A549 (cell line): ENCODE measurements around the gene SLC2A13.

Experiments used
- CBX2 ChIP-seq: fragments of 200-600 bp; sonication (generic); IDR thresholded peaks from 2 replicates; pipeline ENCODE4 v1.6.1; 2016; ENCODE audit warnings: low read depth, mild to moderate bottlenecking, borderline replicate concordance
- CHD2 ChIP-seq: fragments of 150-350 bp; IDR thresholded peaks from 2 replicates; pipeline ENCODE4 v1.6.1; 2014; ENCODE audit warnings: low read length; ENCODE audit not compliant: partially characterized antibody
- CTCF ChIP-seq: fragments of >200 bp; sonication (Bioruptor Twin); formaldehyde crosslinking; IDR thresholded peaks from 3 replicates; pipeline ENCODE4 v1.5.1; 2016
- ELK1 ChIP-seq: fragments of 150-350 bp; IDR thresholded peaks from 2 replicates; pipeline ENCODE4 v1.6.1; 2014; ENCODE audit warnings: low read depth, mild to moderate bottlenecking, low read length
- EP300 ChIP-seq, 2 experiments: fragments of >200 bp; sonication (Bioruptor Twin); formaldehyde crosslinking; IDR thresholded peaks; 2 replicates in 1 of 2; 3 replicates in 1 of 2; pipeline ENCODE4 v1.6.1; 2016 to 2017
- FOSL2 ChIP-seq, 2 experiments: fragments of 450-650 bp in 1 of 2; fragments of >200 bp in 1 of 2; sonication (Bioruptor Twin) in 1 of 2; formaldehyde crosslinking; IDR thresholded peaks; 2 replicates each; pipeline versions ENCODE4 v1.5.0 to v1.6.1; 2016 to 2020; ENCODE audit warnings: mild to moderate bottlenecking in 1 of 2, moderate library complexity in 1 of 2
- HDAC2 ChIP-seq: fragments of 200-600 bp; sonication (generic); IDR thresholded peaks from 2 replicates; pipeline ENCODE4 v1.6.1; 2016
- MYC ChIP-seq: IDR thresholded peaks from 2 replicates; pipeline ENCODE4 v1.6.1; 2012; ENCODE audit warnings: mild to moderate bottlenecking, inconsistent platforms, low read length, improper control_type of control experiment, borderline replicate concordance
- PBX3 ChIP-seq: IDR thresholded peaks from 2 replicates; pipeline ENCODE4 v1.6.1; 2012
- POLR2A ChIP-seq: IDR thresholded peaks from 2 replicates; pipeline ENCODE4 v1.6.1; 2012; ENCODE audit warnings: mild to moderate bottlenecking, low read length
- RAD21 ChIP-seq, 2 experiments: fragments of >200 bp in 1 of 2; sonication (Bioruptor Twin) in 1 of 2; formaldehyde crosslinking in 1 of 2; IDR thresholded peaks in 1 of 2; conservative IDR thresholded peaks in 1 of 2; 2 replicates in 1 of 2; 3 replicates in 1 of 2; pipeline ENCODE4 v1.6.1; 2012 to 2018; ENCODE audit warnings: inconsistent platforms in 1 of 2
- REST ChIP-seq: fragments of 200-600 bp; sonication (generic); IDR thresholded peaks from 2 replicates; pipeline ENCODE4 v1.6.1; 2016; ENCODE audit warnings: antibody characterized with exemption, mild to moderate bottlenecking, moderate library complexity
- RFX5 ChIP-seq: fragments of 450-650 bp; IDR thresholded peaks from 2 replicates; pipeline ENCODE4 v1.7.1; 2014; ENCODE audit warnings: antibody characterized with exemption, mild to moderate bottlenecking, moderate library complexity
- SMC3 ChIP-seq: fragments of >200 bp; sonication (Bioruptor Twin); formaldehyde crosslinking; IDR thresholded peaks from 3 replicates; pipeline ENCODE4 v1.6.1; 2018; ENCODE audit warnings: inconsistent platforms

GRCh38 chr12:39772821-39773259, 333.0 kb downstream of the SLC2A13 start:
- no peak for TF ChIP-seq CTCF
- no peak for TF ChIP-seq ELK1
- TF ChIP-seq FOSL2 (IDR thresholded peaks at IDR 0.05), result no peak
- TF ChIP-seq FOSL2 (CRISPR knock-in tag; IDR thresholded peaks at IDR 0.05), result no peak
- no peak for TF ChIP-seq EP300 (IDR thresholded peaks at IDR 0.05)
- no peak for TF ChIP-seq POLR2A
- no peak for TF ChIP-seq PBX3
- TF ChIP-seq HDAC2, result no peak
- TF ChIP-seq RFX5, result no peak
- TF ChIP-seq MYC, result no peak
- TF ChIP-seq CBX2, result no peak
- TF ChIP-seq REST, result no peak
- no peak for TF ChIP-seq SMC3
- no peak for TF ChIP-seq CHD2
- TF ChIP-seq RAD21 (conservative IDR thresholded peaks at IDR 0.05 in 1 of 2, IDR thresholded peaks at IDR 0.05 in 1 of 2), result no peak
